Measurements from ENCODE around the gene TM6SF1. TPM values are rescaled to one million over a fixed set of nuclear protein-coding genes. Genes with fewer than 3 reads are reported as not detected.

The TM6SF1 gene
- total and polyA plus RNA-seq, 8 donors: 3.2 to 22.9 (median 4.7) TPM

GRCh38 chr15:83100097-83100646, 7.3 kb upstream of the TM6SF1 start:
- Histone ChIP-seq H3K4me1 (peaks cover 0 to 11% of the 10 kb centered on the region in 2 donors), H3K27me3 (no peaks in the 10 kb centered on the region), H3K36me3 (no peaks in the 10 kb centered on the region), H3K27ac (no peak overlapping the region), H3K9me3 (no peaks in the 10 kb centered on the region), H3K4me3 (no peak overlapping the region)
- DNase-seq: no peak
- intact Hi-C loops (cut with DNase I): no loop called here
- no peak for TF ChIP-seq CTCF (IDR thresholded peaks at IDR 0.05)
- peak; percentile 54 for ATAC-seq

- H3K4me1 ChIP-seq: peaks cover 0 to 18% of the 10 kb centered on the region in 2 donors
- H3K27ac ChIP-seq: no peak overlapping the region
- ATAC-seq (no peak), DNase-seq (no peak)
- no peaks in the 10 kb centered on the region for H3K9me3 ChIP-seq
- intact Hi-C loops (cut with DNase I): no loop called here
- no peak for TF ChIP-seq CTCF (IDR thresholded peaks at IDR 0.05)
- no peaks in the 10 kb centered on the region for H3K36me3 ChIP-seq
- no peak overlapping the region for H3K4me3 ChIP-seq
- peaks cover 0 to 8% of the 10 kb centered on the region in 2 donors for H3K27me3 ChIP-seq
Measured at GRCh38 chr15:83102346-83102745, 5.1 kb upstream of the TM6SF1 start.

GRCh38 chr15:83104141-83104540, 3.3 kb upstream of the TM6SF1 start:
- peak in 1 of 4 donors; percentile 40 for DNase-seq
- intact Hi-C loops (cut with DNase I): no loop called here
- no peaks in the 10 kb centered on the region for H3K36me3 ChIP-seq

GRCh38 chr15:83105440-83105839, 2.0 kb upstream of the TM6SF1 start:
- intact Hi-C loops (cut with DNase I): no loop called here
- no peak for TF ChIP-seq CTCF (IDR thresholded peaks at IDR 0.05)

More at GRCh38 chr15:83104141-83104540, 3.3 kb upstream of the TM6SF1 start:
- H3K27me3 ChIP-seq: peaks cover 0 to 26% of the 10 kb centered on the region in 2 donors
- H3K4me3 ChIP-seq: no peak overlapping the region
- no peak overlapping the region for H3K27ac ChIP-seq
- peaks cover 5 to 36% of the 10 kb centered on the region in 2 donors for H3K4me1 ChIP-seq
- TF ChIP-seq CTCF (IDR thresholded peaks at IDR 0.05): no peak
- no peak for ATAC-seq
- no peaks in the 10 kb centered on the region for H3K9me3 ChIP-seq

GRCh38 chr15:83107841-83108181, 366 bp downstream of the TM6SF1 start:
- peak; percentile 7 for ATAC-seq
- TF ChIP-seq CTCF (IDR thresholded peaks at IDR 0.05): no peak
- peaks cover 0 to under 1% of the 10 kb centered on the region in 2 donors for H3K36me3 ChIP-seq
- intact Hi-C loops (cut with DNase I): no loop called here
- peak overlapping the region; percentile 46 to 73 for H3K4me3 ChIP-seq
- H3K9me3 ChIP-seq: no peaks in the 10 kb centered on the region
- H3K27me3 ChIP-seq: peaks cover 0 to 38% of the 10 kb centered on the region in 2 donors
- H3K4me1 ChIP-seq: peaks cover 5 to 41% of the 10 kb centered on the region in 2 donors
- peak in 1 of 4 donors; percentile 86 for DNase-seq
- peak overlapping the region; percentile 80 to 94 for H3K27ac ChIP-seq

More at GRCh38 chr15:83105440-83105839, 2.0 kb upstream of the TM6SF1 start:
- Histone ChIP-seq H3K4me3 (no peak overlapping the region), H3K27me3 (peaks cover 0 to 38% of the 10 kb centered on the region in 2 donors), H3K9me3 (no peaks in the 10 kb centered on the region), H3K4me1 (peaks cover 5 to 43% of the 10 kb centered on the region in 2 donors), H3K27ac (no peak overlapping the region), H3K36me3 (no peaks in the 10 kb centered on the region)
- ATAC-seq (no peak), DNase-seq (no peak)
